IPS DF 6.9 (cell line): Measurements from ENCODE around the gene IGFN1.
"Not testable (repeated sequence)": the region's sequence is repeated elsewhere in the genome, so short reads cannot be mapped to it uniquely, and the experiment has no call there.

Source experiments
- DNase-seq: peaks from one replicate; pipeline ENCODE4 v3.0.0-alpha.2; 2013; ENCODE audit warnings: low read depth, low spot score
- H3K27ac ChIP-seq: one replicate; pipeline ENCODE4 v1.5.1; 2013; ENCODE audit warnings: low read length, control low read depth
- H3K27me3 ChIP-seq: 2 replicates; pipeline ENCODE4 v1.6.1; 2013; ENCODE audit warnings: mild to moderate bottlenecking, low read length; ENCODE audit not compliant: control insufficient read depth, insufficient read depth
- H3K36me3 ChIP-seq: 2 replicates; pipeline ENCODE4 v1.6.1; 2013; ENCODE audit warnings: low read length; ENCODE audit not compliant: control insufficient read depth, insufficient read depth
- H3K4me1 ChIP-seq: 2 replicates; pipeline ENCODE4 v1.6.1; 2013; ENCODE audit warnings: low read length; ENCODE audit not compliant: control insufficient read depth, insufficient read depth
- H3K4me3 ChIP-seq: 2 replicates; pipeline ENCODE4 v1.5.1; 2013; ENCODE audit warnings: mild to moderate bottlenecking, low read length
- H3K9me3 ChIP-seq: 2 replicates; pipeline ENCODE4 v1.6.1; 2013; ENCODE audit warnings: low read length, inconsistent platforms; ENCODE audit not compliant: control insufficient read depth, insufficient read depth
- WGBS: extraction: QIAGEN DNeasy Blood & Tissue Kit; methylation state at CpG from one replicate; pipeline ENCODE4 v1.1.7; 2013; ENCODE audit warnings: mixed read lengths, missing lambda C conversion rate; ENCODE audit not compliant: insufficient read length, insufficient coverage; 5-methylcytosine and 5-hydroxymethylcytosine counted together

IGFN1 gene

DNA sequence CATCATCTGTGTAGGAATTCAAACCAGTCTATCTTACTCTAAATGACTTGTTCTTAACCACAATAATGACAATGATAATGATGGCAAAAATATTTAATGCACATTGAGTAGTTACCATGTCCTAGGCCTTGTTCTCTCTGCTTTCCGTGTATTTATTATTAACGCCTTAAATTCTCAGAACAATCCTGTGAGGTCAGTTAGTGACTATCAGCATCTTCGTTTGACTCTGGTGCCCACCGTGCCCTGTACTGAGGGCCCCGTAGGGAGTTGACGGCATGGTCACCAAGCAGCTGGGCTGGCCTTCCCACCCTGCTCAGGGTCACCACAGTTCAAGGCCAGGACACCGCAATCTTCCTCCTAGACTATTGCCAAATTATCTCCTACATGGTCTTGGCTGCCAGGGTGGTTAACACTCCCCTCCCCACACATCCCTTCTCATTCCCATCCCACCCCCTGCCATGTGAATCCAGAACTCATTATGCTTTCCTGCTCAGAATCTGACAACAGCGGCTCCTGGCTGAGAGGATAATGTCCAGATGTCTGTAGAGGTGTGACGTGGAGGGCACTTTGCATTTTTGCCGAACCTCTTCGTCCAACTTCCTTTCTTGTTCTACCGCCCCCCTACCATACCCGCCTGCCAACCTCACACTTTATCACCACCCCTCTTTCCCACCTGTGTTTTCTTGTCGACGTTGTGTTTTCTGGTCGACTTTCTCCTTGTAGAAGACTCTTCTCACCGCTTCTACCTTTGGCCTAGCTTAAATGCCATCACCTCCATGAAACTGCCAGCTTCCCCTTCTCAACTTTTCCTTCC, 33.4 kb downstream of the IGFN1 start:
- H3K9me3 ChIP-seq: no peaks in the 10 kb centered on the region
- H3K27me3 ChIP-seq: no peaks in the 10 kb centered on the region
- no peaks in the 10 kb centered on the region for H3K36me3 ChIP-seq
- no peak overlapping the region for H3K27ac ChIP-seq
- no peak overlapping the region for H3K4me3 ChIP-seq
- no CpG with 5 or more reads among the region's 17 CpGs for WGBS
- H3K4me1 ChIP-seq: no peaks in the 10 kb centered on the region
- no peak for DNase-seq

DNA sequence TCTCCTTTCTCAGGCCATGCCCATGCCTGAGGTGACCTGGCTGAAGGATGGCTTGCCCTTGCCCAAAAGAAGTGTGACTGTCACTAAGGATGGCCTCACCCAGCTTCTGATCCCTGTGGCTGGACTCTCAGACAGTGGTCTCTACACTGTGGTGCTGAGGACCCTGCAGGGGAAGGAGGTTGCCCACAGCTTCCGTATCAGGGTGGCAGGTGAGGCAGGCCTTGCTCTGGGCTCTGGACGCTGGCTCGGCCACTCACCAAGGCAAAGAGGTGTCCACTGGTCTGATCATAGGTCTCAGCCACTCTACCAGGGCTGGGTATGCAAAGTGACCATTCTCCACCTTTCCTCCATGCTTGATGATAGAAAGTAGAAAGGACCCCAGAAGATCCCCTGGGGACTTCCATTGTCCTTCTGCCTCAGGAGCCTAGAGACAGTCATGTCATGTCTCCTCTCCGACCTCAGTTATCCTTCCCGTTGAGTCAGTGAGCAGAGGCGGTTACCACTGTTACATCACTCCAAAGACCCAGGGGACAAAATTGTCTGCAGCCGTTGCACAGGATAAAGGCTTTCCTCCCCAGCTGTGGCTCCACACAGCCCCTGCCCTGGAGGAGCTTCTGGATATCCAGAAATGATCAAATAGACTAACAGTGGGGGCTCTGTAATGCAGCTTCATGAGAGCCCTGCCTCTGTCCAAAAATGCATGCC, 34.2 kb downstream of the IGFN1 start:
- DNase-seq: no peak

DNA sequence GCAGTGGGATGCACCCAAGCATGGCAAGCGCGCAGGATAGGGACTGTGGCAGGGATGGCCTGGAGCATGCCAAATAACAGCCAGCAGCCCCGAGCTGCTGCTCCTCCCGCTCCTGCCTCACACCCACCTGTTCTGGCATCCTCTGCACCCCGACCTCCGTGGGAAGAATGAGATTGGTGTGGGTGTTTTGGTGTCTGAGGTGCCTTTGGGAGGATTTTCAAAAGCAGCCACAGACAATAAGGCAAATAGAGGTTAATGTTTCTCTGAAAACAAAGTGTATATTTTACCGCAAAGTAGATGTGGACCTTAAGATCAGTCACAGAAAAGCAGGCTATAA, 35.5 kb downstream of the IGFN1 start:
- no CpG with 5 or more reads among the region's 7 CpGs for WGBS
- no peaks in the 10 kb centered on the region for H3K36me3 ChIP-seq
- no peak overlapping the region for H3K4me3 ChIP-seq
- H3K27ac ChIP-seq: no peak overlapping the region
- no peaks in the 10 kb centered on the region for H3K4me1 ChIP-seq
- no peak for DNase-seq
- H3K27me3 ChIP-seq: no peaks in the 10 kb centered on the region
- H3K9me3 ChIP-seq: no peaks in the 10 kb centered on the region

More for the DNA sequence above, 34.2 kb downstream of the IGFN1 start:
- Histone ChIP-seq H3K27me3 (no peaks in the 10 kb centered on the region), H3K4me3 (no peak overlapping the region), H3K4me1 (no peaks in the 10 kb centered on the region), H3K27ac (no peak overlapping the region), H3K36me3 (no peaks in the 10 kb centered on the region), H3K9me3 (no peaks in the 10 kb centered on the region)
- no CpG with 5 or more reads among the region's 7 CpGs for WGBS

DNA sequence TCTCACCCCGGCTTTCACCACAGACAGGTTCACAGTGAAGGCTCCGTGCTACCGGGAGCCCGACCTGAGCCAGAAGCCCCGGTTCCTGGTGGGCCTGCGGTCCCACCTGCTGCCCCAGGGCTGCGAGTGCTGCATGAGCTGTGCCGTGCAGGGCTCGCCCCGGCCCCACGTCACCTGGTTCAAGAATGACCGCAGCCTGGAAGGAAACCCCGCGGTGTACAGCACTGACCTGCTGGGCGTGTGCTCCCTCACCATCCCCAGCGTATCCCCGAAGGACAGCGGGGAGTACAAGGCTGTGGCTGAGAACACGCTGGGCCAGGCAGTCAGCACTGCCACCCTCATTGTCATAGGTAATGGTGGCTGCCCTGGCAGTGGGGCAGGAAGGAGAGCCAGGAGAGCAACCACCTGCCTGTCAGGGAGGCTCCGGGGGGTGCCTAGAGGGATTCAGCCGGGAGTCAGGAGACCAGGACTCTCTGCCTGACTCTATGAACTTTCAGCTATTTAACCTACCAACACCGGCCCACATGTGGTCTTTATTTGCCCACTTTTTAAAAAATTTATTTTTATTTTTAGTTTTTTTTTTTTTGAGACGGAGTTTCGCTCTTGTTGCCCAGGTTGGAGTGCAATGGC, 36.4 kb downstream of the IGFN1 start:
- H3K27ac ChIP-seq: no peak overlapping the region
- no peaks in the 10 kb centered on the region for H3K36me3 ChIP-seq
- DNase-seq: no peak
- no peaks in the 10 kb centered on the region for H3K27me3 ChIP-seq
- no CpG with 5 or more reads among the region's 24 CpGs for WGBS
- H3K4me3 ChIP-seq: no peak overlapping the region
- no peaks in the 10 kb centered on the region for H3K9me3 ChIP-seq
- no peaks in the 10 kb centered on the region for H3K4me1 ChIP-seq

DNA sequence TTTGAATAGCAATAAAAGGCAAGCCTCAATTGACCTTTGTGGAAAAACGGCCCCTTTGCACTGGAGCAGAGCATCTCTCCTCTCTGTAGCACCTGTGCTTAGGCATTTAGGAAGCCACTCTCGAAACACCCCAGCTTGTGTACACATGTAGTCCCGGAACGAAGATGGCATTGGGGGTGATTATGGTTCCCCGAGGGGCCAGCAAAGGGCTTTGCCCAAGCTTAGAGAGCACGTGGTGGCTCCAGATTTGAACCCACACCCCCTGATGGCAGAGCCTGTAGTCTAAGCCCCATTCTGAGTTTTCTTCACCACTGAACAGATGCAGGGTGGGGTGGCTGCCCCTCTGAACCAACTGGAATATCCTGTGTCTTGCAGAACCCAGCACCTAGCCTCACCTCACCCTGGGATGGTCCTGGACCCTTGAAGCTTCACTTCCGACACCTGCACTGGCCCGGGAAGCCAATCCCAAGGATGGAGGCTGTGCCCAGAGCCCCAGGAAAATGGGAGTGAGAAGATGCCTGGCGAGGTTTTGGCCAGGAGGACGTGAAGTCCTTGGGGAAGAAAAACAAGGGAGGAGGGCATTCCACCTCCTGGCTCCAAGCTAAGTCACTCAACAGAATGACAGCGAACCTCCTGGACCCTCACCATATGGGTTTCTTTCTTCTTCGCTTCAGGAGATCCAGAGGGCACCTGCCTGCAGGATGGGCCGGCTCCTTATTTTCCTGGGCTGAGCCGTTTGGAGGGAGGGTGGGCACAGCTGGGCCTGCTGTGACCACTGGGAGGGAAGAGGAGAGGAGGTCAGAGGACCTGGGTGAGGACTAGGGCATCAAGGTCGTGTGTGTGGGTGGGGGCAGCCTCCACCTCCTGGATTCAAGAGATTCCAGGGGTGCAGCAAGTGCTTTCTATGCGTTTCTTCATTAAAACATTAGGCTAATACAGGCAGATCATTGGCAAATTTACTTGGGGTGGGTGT, 37.7 kb downstream of the IGFN1 start:
- Histone ChIP-seq H3K27ac (no peak overlapping the region), H3K4me1 (no peaks in the 10 kb centered on the region), H3K9me3 (no peaks in the 10 kb centered on the region), H3K4me3 (no peak overlapping the region), H3K36me3 (no peaks in the 10 kb centered on the region), H3K27me3 (no peaks in the 10 kb centered on the region)
- no CpG with 5 or more reads among the region's 16 CpGs for WGBS
- no peak for DNase-seq

DNA sequence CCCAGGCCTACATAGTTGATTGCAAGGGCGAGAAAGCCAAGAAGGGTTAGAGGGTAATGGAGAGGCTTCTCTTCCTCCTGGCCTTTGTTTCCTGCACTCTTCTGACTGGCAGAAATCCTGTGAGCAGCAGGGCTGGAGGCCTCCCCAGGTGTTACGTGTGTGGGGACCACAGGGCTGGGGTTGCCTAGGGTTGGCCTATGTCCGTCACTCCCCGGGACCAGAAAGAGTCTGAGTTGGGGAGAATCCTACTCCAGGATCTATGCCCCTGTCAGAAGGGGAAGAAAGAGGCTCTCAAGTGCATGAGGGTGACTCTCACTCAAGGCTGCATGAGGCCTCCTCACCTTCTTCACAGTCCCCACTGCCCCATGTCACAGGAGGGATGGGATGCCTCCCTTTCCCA, 38.5 kb downstream of the IGFN1 start:
- WGBS: no CpG with 5 or more reads among the region's 4 CpGs
- no peak for DNase-seq

DNA sequence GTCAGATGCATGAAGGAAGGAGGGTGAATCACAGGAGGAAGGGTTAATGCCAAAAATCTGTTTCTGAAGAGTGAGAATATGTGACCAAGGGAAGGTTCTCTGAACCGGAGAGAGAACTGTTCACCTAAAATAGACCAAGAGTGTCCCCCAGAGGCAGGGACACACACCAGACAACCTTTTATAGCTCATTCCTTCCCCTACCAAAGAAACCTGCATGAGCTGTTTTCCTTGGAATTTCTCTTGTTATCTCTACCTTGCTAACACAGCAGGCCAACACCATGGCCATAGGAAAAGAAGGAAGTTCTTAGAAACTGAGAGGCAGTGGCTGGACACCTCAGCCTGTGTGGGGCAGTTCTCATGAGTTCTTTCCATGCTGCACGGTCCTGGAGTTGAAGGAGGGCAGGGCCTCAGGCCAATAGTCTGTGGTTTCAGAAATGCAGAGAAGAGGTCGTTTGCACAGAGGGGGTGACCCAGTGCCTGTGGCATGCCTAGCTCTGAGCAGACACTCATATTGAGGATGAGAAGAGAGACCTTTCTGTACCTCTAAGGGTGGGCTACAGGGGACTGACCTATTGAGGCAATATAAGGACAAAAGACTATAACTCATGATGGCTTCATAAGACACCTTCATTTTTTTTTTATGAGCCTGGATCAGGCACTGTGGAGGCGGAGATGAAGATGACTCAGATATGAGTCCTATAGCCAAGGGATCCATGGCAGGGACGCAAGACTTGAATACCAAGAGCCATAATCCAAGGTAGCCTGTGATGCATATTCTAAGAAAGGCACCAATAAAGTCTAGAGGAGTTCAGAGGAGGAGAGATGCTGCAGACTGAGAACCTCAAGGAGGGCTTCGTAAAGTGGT, 39.4 kb downstream of the IGFN1 start:
- no peak overlapping the region for H3K4me3 ChIP-seq
- no peak overlapping the region for H3K27ac ChIP-seq
- WGBS: no CpG with 5 or more reads among the region's 6 CpGs
- H3K27me3 ChIP-seq: no peaks in the 10 kb centered on the region
- no peaks in the 10 kb centered on the region for H3K9me3 ChIP-seq
- no peaks in the 10 kb centered on the region for H3K36me3 ChIP-seq
- no peak for DNase-seq
- H3K4me1 ChIP-seq: no peaks in the 10 kb centered on the region

More for the DNA sequence above, 38.5 kb downstream of the IGFN1 start:
- Histone ChIP-seq H3K9me3 (no peaks in the 10 kb centered on the region), H3K27ac (no peak overlapping the region), H3K4me1 (no peaks in the 10 kb centered on the region), H3K27me3 (no peaks in the 10 kb centered on the region), H3K4me3 (no peak overlapping the region), H3K36me3 (no peaks in the 10 kb centered on the region)

DNA sequence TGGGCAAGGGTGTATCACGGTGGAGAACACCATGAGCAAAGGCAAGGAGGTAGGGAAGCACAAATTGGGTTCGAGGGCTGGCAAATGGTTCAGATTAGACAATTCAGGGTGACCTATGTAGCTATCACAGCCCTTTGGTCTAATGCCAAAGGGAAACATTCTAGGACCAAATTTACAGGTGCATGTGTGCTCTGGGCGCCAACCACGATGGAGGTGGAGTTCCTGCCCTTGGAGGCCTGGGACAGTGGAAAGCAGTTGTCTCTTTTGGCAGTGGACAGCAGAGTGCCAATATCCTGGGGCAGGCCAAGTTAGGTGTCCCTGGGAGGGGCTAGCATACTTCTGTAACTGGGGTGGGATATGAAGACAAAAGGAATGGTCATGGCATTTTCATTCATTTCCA, 40.1 kb downstream of the IGFN1 start:
- Histone ChIP-seq H3K4me3 (no peak overlapping the region), H3K9me3 (no peaks in the 10 kb centered on the region), H3K4me1 (no peaks in the 10 kb centered on the region), H3K36me3 (no peaks in the 10 kb centered on the region), H3K27me3 (no peaks in the 10 kb centered on the region), H3K27ac (no peak overlapping the region)
- DNase-seq: no peak
- WGBS: no CpG with 5 or more reads among the region's 4 CpGs

DNA sequence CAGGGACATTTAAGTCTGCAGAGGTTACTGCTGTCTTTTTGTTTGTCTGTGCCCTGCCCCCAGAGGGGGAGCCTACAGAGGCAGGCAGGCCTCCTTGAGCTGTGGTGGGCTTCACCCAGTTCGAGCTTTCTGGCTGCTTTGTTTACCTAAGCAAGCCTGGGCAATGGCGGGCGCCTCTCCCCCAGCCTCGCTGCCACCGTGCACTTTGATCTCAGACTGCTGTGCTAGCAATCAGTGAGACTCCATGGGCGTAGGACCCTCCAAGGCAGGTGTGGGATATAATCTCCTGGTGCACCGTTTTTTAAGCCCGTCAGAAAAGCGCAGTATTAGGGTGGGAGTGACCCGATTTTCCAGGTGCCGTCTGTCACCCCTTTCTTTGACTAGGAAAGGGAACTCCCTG, 49.0 kb downstream of the IGFN1 start:
- not testable (repeated sequence) for DNase-seq, H3K4me1 ChIP-seq, H3K9me3 ChIP-seq, H3K36me3 ChIP-seq, H3K27ac ChIP-seq, H3K27me3 ChIP-seq, H3K4me3 ChIP-seq
- no CpG with 5 or more reads among the region's 11 CpGs for WGBS
